ENCODE measurements around the gene APCDD1L.

DNA sequence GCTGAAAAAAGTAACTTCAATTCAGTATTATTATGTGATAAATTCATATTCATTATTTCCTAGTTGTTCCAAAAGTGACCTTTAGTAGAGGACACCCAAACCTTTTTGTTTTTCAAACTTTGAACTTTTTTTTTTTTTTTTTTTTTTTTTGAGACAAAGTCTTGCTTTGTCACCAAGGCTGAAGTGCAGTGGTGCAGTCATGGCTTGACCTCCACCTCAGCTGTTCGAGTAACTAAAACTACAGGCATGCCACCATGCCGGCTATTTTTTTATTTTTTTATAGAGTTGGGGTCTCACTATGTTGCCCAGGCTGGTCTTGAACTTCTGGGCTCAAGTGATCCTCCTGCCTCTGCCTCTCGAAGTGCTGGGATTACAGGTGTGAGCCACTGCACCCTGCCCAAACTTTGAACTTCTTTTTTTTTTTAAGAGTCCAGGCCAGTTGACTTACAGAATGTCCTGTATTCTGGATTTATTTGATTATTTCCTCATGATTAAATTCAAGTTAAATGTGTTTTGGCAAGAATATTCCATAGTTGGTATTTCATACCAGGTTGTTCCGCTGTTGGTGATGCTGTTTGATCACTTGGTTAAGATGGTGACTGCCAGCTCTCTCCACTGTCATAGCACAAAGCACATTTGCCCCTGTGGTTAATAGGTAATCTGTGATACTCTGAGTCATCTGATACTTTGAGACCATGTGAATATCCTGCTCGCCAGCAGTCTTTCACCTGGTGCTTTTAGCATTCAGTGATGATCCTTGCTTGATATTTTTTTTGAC, 78.1 kb downstream of the APCDD1L start:
- TF ChIP-seq POLR2A (IDR thresholded peaks at IDR 0.05), result no peak
- TF ChIP-seq, protein P1, sequence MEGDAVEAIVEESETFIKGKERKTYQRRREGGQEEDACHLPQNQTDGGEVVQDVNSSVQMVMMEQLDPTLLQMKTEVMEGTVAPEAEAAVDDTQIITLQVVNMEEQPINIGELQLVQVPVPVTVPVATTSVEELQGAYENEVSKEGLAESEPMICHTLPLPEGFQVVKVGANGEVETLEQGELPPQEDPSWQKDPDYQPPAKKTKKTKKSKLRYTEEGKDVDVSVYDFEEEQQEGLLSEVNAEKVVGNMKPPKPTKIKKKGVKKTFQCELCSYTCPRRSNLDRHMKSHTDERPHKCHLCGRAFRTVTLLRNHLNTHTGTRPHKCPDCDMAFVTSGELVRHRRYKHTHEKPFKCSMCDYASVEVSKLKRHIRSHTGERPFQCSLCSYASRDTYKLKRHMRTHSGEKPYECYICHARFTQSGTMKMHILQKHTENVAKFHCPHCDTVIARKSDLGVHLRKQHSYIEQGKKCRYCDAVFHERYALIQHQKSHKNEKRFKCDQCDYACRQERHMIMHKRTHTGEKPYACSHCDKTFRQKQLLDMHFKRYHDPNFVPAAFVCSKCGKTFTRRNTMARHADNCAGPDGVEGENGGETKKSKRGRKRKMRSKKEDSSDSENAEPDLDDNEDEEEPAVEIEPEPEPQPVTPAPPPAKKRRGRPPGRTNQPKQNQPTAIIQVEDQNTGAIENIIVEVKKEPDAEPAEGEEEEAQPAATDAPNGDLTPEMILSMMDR (IDR thresholded peaks at IDR 0.05), result no peak
